Liver (tissue), 9 donors: ENCODE measurements around the gene OR1S2. TPM values are rescaled to one million over a fixed set of nuclear protein-coding genes. Genes with fewer than 3 reads are reported as not detected.

Experiments used
- DNase-seq: peaks from one replicate; pipeline ENCODE4 v3.0.0-alpha.2; 2017; ENCODE audit warnings: low spot score
- H3K27ac ChIP-seq, 2 donors: one replicate each; pipeline ENCODE4 v1.7.0; 2013; ENCODE audit warnings: inconsistent platforms in 2 of 2, low read length in 2 of 2, control low read depth in 1 of 2, low read depth in 1 of 2, mild to moderate bottlenecking in 1 of 2
- H3K27me3 ChIP-seq, 4 donors: one replicate each; pipeline versions ENCODE4 v1.6.1 to v1.7.0; 2013; ENCODE audit warnings: low read length in 3 of 4, inconsistent platforms in 1 of 4, mild to moderate bottlenecking in 1 of 4, moderate library complexity in 1 of 4; ENCODE audit not compliant: control insufficient read depth in 4 of 4, insufficient read depth in 4 of 4
- H3K36me3 ChIP-seq, 4 donors: one replicate each; pipeline versions ENCODE4 v1.6.1 to v1.7.0; 2013; ENCODE audit warnings: low read length in 3 of 4, mild to moderate bottlenecking in 3 of 4, low read depth in 1 of 4, moderate library complexity in 1 of 4; ENCODE audit not compliant: control insufficient read depth in 4 of 4, insufficient read depth in 3 of 4
- H3K4me1 ChIP-seq, 4 donors: one replicate each; pipeline versions ENCODE4 v1.6.1 to v1.7.0; 2013; ENCODE audit warnings: low read length in 3 of 4, mild to moderate bottlenecking in 3 of 4, moderate library complexity in 1 of 4; ENCODE audit not compliant: control insufficient read depth in 4 of 4, insufficient read depth in 4 of 4
- H3K4me3 ChIP-seq, 3 donors: one replicate each; pipeline versions ENCODE4 v1.6.1 to v1.7.0; 2013; ENCODE audit warnings: low read length in 3 of 3, control low read depth in 1 of 3, low read depth in 1 of 3, mild to moderate bottlenecking in 1 of 3
- H3K9ac ChIP-seq, 2 donors: one replicate each; pipeline ENCODE4 v1.7.0; 2013; ENCODE audit warnings: low read length in 2 of 2, mild to moderate bottlenecking in 2 of 2, moderate library complexity in 2 of 2, control low read depth in 1 of 2, low read depth in 1 of 2
- H3K9me3 ChIP-seq, 4 donors: one replicate each; pipeline versions ENCODE4 v1.6.1 to v1.7.0; 2013; ENCODE audit warnings: low read length in 3 of 4; ENCODE audit not compliant: control insufficient read depth in 4 of 4
- ATF3 ChIP-seq: IDR thresholded peaks from 2 replicates; pipeline ENCODE4 v1.6.1; 2016; ENCODE audit warnings: antibody characterized with exemption
- CTCF ChIP-seq: fragments of 150-350 bp; IDR thresholded peaks from 2 replicates; pipeline ENCODE4 v1.5.1; 2017; ENCODE audit warnings: improper control_type of control experiment, low read depth, low read length; ENCODE audit not compliant: missing input control
- EGR1 ChIP-seq, 2 donors: IDR thresholded peaks; 2 replicates each; pipeline ENCODE4 v1.6.1; 2016 to 2018; ENCODE audit warnings: antibody characterized with exemption in 2 of 2, low read depth in 2 of 2
- FOXA1 ChIP-seq: IDR thresholded peaks from 2 replicates; pipeline ENCODE4 v1.6.1; 2016; ENCODE audit warnings: antibody characterized with exemption
- FOXA2 ChIP-seq: IDR thresholded peaks from 2 replicates; pipeline ENCODE4 v1.6.1; 2016; ENCODE audit warnings: antibody characterized with exemption
- GABPA ChIP-seq, 2 donors: IDR thresholded peaks in 1 of 2; conservative IDR thresholded peaks in 1 of 2; 2 replicates each; pipeline ENCODE4 v1.6.1; 2016; ENCODE audit warnings: antibody characterized with exemption in 2 of 2, mild to moderate bottlenecking in 1 of 2, moderate library complexity in 1 of 2
- HNF4A ChIP-seq, 2 donors: conservative IDR thresholded peaks; 2 replicates each; pipeline ENCODE4 v1.6.1; 2016; ENCODE audit warnings: antibody characterized with exemption in 2 of 2, mild to moderate bottlenecking in 2 of 2
- HNF4G ChIP-seq: IDR thresholded peaks from 2 replicates; pipeline ENCODE4 v1.6.1; 2016; ENCODE audit warnings: antibody characterized with exemption
- JUND ChIP-seq, 2 donors: IDR thresholded peaks; 2 replicates each; pipeline ENCODE4 v1.6.1; 2016; ENCODE audit warnings: antibody characterized with exemption in 2 of 2
- MAX ChIP-seq: IDR thresholded peaks from 2 replicates; pipeline ENCODE4 v1.6.1; 2016; ENCODE audit warnings: antibody characterized with exemption
- NR2F2 ChIP-seq: IDR thresholded peaks from 2 replicates; pipeline ENCODE4 v1.6.1; 2016; ENCODE audit warnings: antibody characterized with exemption
- RAD21 ChIP-seq, 2 donors: IDR thresholded peaks; 2 replicates each; pipeline ENCODE4 v1.6.1; 2016; ENCODE audit warnings: antibody characterized with exemption in 2 of 2, mild to moderate bottlenecking in 2 of 2
- REST ChIP-seq: IDR thresholded peaks from 2 replicates; pipeline ENCODE4 v1.6.1; 2016; ENCODE audit warnings: antibody characterized with exemption, mild to moderate bottlenecking
- RXRA ChIP-seq, 2 donors: IDR thresholded peaks; 2 replicates each; pipeline ENCODE4 v1.6.1; 2017 to 2018; ENCODE audit warnings: antibody characterized with exemption in 2 of 2, mild to moderate bottlenecking in 1 of 2
- SP1 ChIP-seq: IDR thresholded peaks from 2 replicates; pipeline ENCODE4 v1.6.1; 2018; ENCODE audit warnings: antibody characterized with exemption, mild to moderate bottlenecking
- TAF1 ChIP-seq: conservative IDR thresholded peaks from 2 replicates; pipeline ENCODE4 v1.6.1; 2016; ENCODE audit warnings: antibody characterized with exemption, mild to moderate bottlenecking
- YY1 ChIP-seq: IDR thresholded peaks from 2 replicates; pipeline ENCODE4 v1.6.1; 2016; ENCODE audit warnings: antibody characterized with exemption, mild to moderate bottlenecking
- ZBTB33 ChIP-seq: IDR thresholded peaks from 2 replicates; pipeline ENCODE4 v1.6.1; 2016; ENCODE audit warnings: antibody characterized with exemption
- WGBS: extraction: QIAGEN DNeasy Blood & Tissue Kit; methylation state at CpG from one replicate; pipeline ENCODE4 v1.1.7; 2013; 5-methylcytosine and 5-hydroxymethylcytosine counted together
- polyA plus RNA-seq, 2 donors: library from polyadenylated mRNA; stranded (reverse) in 1 of 2; unstranded in 1 of 2; fragments of 200-250 nt in 1 of 2; fragments of >200 nt in 1 of 2; fragmentation: Nextera tagmentation in 1 of 2; extraction: Ambion mirVana in 1 of 2; gene quantifications; one replicate each; pipeline versions ENCODE4 v1.2.1 to v1.2.3, GENCODE V29; 2013 to 2015
- total RNA-seq, 2 donors: library from RNA; depleted of rRNA; stranded (reverse); fragments of >200 nt; gene quantifications; one replicate each; pipeline ENCODE4 v1.2.3, GENCODE V29; 2014
- donor health status: healthy.
- donor health status: healthy.
- donor health status: healthy.
- donor health status: healthy.
- donor health status: healthy.

OR1S2 gene
- total and polyA plus RNA-seq, 4 donors, result not detected

- Histone ChIP-seq H3K4me1 (no peaks in the 10 kb centered on the region), H3K27ac (no peak within 1 kb of the TSS), H3K9me3 (peaks cover 0 to 2% (median 0%) of the 10 kb centered on the region in 4 donors), H3K9ac (no peak within 1 kb of the TSS), H3K27me3 (no peaks in the 10 kb centered on the region), H3K36me3 (no peaks in the 10 kb centered on the region), H3K4me3 (no peak within 1 kb of the TSS)
- TF ChIP-seq ATF3 (no peak), RAD21 (IDR thresholded peaks at IDR 0.05) (no peak), FOXA1 (no peak), EGR1 (IDR thresholded peaks at IDR 0.05; ENCODE audit: low read depth in 2 of 2) (no peak), REST (no peak), ZBTB33 (no peak), SP1 (no peak), TAF1 (no peak), GABPA (IDR thresholded peaks at IDR 0.05 in 1 of 2, conservative IDR thresholded peaks at IDR 0.05 in 1 of 2) (no peak), YY1 (no peak), FOXA2 (no peak), CTCF (no peak), RXRA (IDR thresholded peaks at IDR 0.05) (no peak), JUND (IDR thresholded peaks at IDR 0.05) (no peak), NR2F2 (no peak), HNF4G (no peak), MAX (no peak), HNF4A (conservative IDR thresholded peaks at IDR 0.05) (no peak)
- DNase-seq, result no peak
- 79% methylated on average over 2 of the region's 2 CpGs for WGBS
Observed at GRCh38 chr11:58188770-58189169, 15.2 kb downstream of the OR1S2 start, which contains the start of gene OR9Q2. OR9Q2 (plus strand) TSS chr11:58189070; CDS start chr11:58190491, 1,421 bp downstream.
